ENCODE data around the gene DDX1.

GRCh38 chr2:15634846-15635490 lies 43.3 kb downstream of the DDX1 start:
- TF ChIP-seq POLR2A (IDR thresholded peaks at IDR 0.05) (no peak), CTCF (IDR thresholded peaks at IDR 0.05) (no peak), EP300 (IDR thresholded peaks at IDR 0.05) (no peak)

Measured in ovary (tissue), 3 donors.